HEK293 (cell line): ENCODE measurements around the gene SLC29A1.

Source experiments
- CTCF ChIA-PET: fragments of 350-600 bp; formaldehyde crosslinking; extraction: SDS; loops from one replicate; lab custom pipeline; 2021; ENCODE audit warnings: antibody characterized with exemption; lab: Yijun Ruan, JAX
- POLR2A ChIA-PET: fragments of 300-600 bp; formaldehyde crosslinking; extraction: SDS; loops from one replicate; lab custom pipeline; 2020; ENCODE audit warnings: antibody characterized with exemption, inconsistent platforms; lab: Yijun Ruan, JAX
- H3K27ac ChIP-seq: fragments of 200-500 bp; sonication (Bioruptor generic); 2 replicates; pipeline ENCODE4 v1.5.1; 2014; ENCODE audit warnings: low read depth, low read length, control low read depth, inconsistent platforms; ENCODE audit errors: extremely low read depth
- H3K36me3 ChIP-seq, 2 experiments: fragments of 200-500 bp in 1 of 2; sonication (Bioruptor generic) in 1 of 2; 1 replicate in 1 of 2; 2 replicates in 1 of 2; pipeline ENCODE4 v1.5.1; 2014 to 2017; ENCODE audit warnings: inconsistent platforms in 2 of 2, low read length in 2 of 2; ENCODE audit not compliant: control insufficient read depth in 2 of 2, insufficient read depth in 1 of 2
- H3K4me1 ChIP-seq: fragments of 200-500 bp; sonication (Bioruptor generic); 2 replicates; pipeline ENCODE4 v1.5.1; 2014; ENCODE audit warnings: mild to moderate bottlenecking, low read length, inconsistent platforms; ENCODE audit not compliant: control insufficient read depth, insufficient read depth
- H3K4me3 ChIP-seq: 2 replicates; pipeline ENCODE4 v1.5.1; 2011; ENCODE audit warnings: low read depth, mild to moderate bottlenecking, control low read depth, low read length, moderate library complexity
- H3K9me3 ChIP-seq: fragments of 200-500 bp; sonication (Bioruptor generic); 2 replicates; pipeline ENCODE4 v1.5.1; 2014; ENCODE audit warnings: low read depth, low read length, inconsistent platforms; ENCODE audit not compliant: control insufficient read depth, insufficient read depth
- ATF2 ChIP-seq: fragments of 450-650 bp; formaldehyde crosslinking; IDR thresholded peaks from 2 replicates; pipeline ENCODE4 v1.5.1; 2016; ENCODE audit warnings: missing biosample characterization, missing genetic modification characterization, low read depth
- KLF7 ChIP-seq: fragments of 450-650 bp; formaldehyde crosslinking; IDR thresholded peaks from 2 replicates; pipeline ENCODE4 v1.5.1; 2016; ENCODE audit warnings: missing biosample characterization, missing genetic modification characterization, borderline replicate concordance
- KLF8 ChIP-seq: fragments of 450-650 bp; formaldehyde crosslinking; IDR thresholded peaks from 2 replicates; pipeline ENCODE4 v1.5.1; 2016; ENCODE audit warnings: missing biosample characterization, missing genetic modification characterization
- MYNN ChIP-seq: fragments of 450-650 bp; formaldehyde crosslinking; IDR thresholded peaks from 2 replicates; pipeline ENCODE4 v1.5.1; 2016; ENCODE audit warnings: missing biosample characterization, missing genetic modification characterization, borderline replicate concordance
- PRDM1 ChIP-seq: fragments of 450-650 bp; formaldehyde crosslinking; IDR thresholded peaks from 2 replicates; pipeline ENCODE4; 2016; ENCODE audit warnings: missing biosample characterization, missing genetic modification characterization
- REPIN1 ChIP-seq: fragments of 450-650 bp; formaldehyde crosslinking; IDR thresholded peaks from 2 replicates; pipeline ENCODE4 v1.5.1; 2017; ENCODE audit warnings: missing biosample characterization, missing genetic modification characterization, low read depth
- SCRT2 ChIP-seq: fragments of 450-650 bp; formaldehyde crosslinking; IDR thresholded peaks from 2 replicates; pipeline ENCODE4 v1.5.1; 2016; ENCODE audit warnings: missing biosample characterization, missing genetic modification characterization
- ZBTB21 ChIP-seq: fragments of 450-650 bp; formaldehyde crosslinking; IDR thresholded peaks from 2 replicates; pipeline ENCODE4 v1.5.1; 2017; ENCODE audit warnings: missing biosample characterization, missing genetic modification characterization
- ZFHX2 ChIP-seq: fragments of 450-650 bp; formaldehyde crosslinking; conservative IDR thresholded peaks from 2 replicates; pipeline ENCODE4 v1.5.1; 2016; ENCODE audit warnings: missing biosample characterization, missing genetic modification characterization
- ZNF112 ChIP-seq: fragments of 450-650 bp; formaldehyde crosslinking; IDR thresholded peaks from 2 replicates; pipeline ENCODE4 v1.5.0; 2017; ENCODE audit warnings: missing biosample characterization, missing genetic modification characterization
- ZNF157 ChIP-seq: fragments of 450-650 bp; formaldehyde crosslinking; IDR thresholded peaks from 2 replicates; pipeline ENCODE4 v1.5.1; 2016; ENCODE audit warnings: missing biosample characterization, missing genetic modification characterization
- ZNF274 ChIP-seq, 2 experiments: fragments of 200-500 bp in 1 of 2; fragments of 450-650 bp in 1 of 2; sonication (Bioruptor generic) in 1 of 2; formaldehyde crosslinking in 1 of 2; IDR thresholded peaks; 2 replicates each; pipeline versions ENCODE4 v1.5.1 to v1.6.1; 2014 to 2016; ENCODE audit warnings: borderline replicate concordance in 1 of 2, inconsistent platforms in 1 of 2, low read length in 1 of 2, missing biosample characterization in 1 of 2, missing genetic modification characterization in 1 of 2
- ZNF292 ChIP-seq: fragments of 450-650 bp; formaldehyde crosslinking; IDR thresholded peaks from 2 replicates; pipeline ENCODE4 v1.5.1; 2016; ENCODE audit warnings: low read depth, missing biosample characterization, missing genetic modification characterization, borderline replicate concordance
- ZNF366 ChIP-seq: fragments of 450-650 bp; formaldehyde crosslinking; conservative IDR thresholded peaks from 2 replicates; pipeline ENCODE4 v1.5.1; 2016; ENCODE audit warnings: missing biosample characterization, missing genetic modification characterization
- ZNF449 ChIP-seq: fragments of 450-650 bp; formaldehyde crosslinking; IDR thresholded peaks from 2 replicates; pipeline ENCODE4 v1.5.1; 2017; ENCODE audit warnings: missing biosample characterization, mild to moderate bottlenecking, missing genetic modification characterization, moderate library complexity
- ZNF488 ChIP-seq: fragments of 450-650 bp; formaldehyde crosslinking; IDR thresholded peaks from 2 replicates; pipeline ENCODE4 v1.5.1; 2016; ENCODE audit warnings: missing biosample characterization, missing genetic modification characterization
- ZNF513 ChIP-seq: fragments of 450-650 bp; IDR thresholded peaks from 2 replicates; pipeline ENCODE4 v1.5.1; 2018; ENCODE audit warnings: missing biosample characterization, missing genetic modification characterization
- ZNF558 ChIP-seq: fragments of 450-650 bp; formaldehyde crosslinking; IDR thresholded peaks from 2 replicates; pipeline ENCODE4 v1.5.1; 2016; ENCODE audit warnings: missing biosample characterization, missing genetic modification characterization
- ZNF629 ChIP-seq: fragments of 450-650 bp; formaldehyde crosslinking; IDR thresholded peaks from 2 replicates; pipeline ENCODE4 v1.5.1; 2017; ENCODE audit warnings: missing biosample characterization, missing genetic modification characterization
- ZNF76 ChIP-seq: fragments of 450-650 bp; formaldehyde crosslinking; IDR thresholded peaks from 2 replicates; pipeline ENCODE4; 2016; ENCODE audit warnings: low read depth, missing biosample characterization, missing genetic modification characterization, borderline replicate concordance
- TF ChIP-seq, protein P1 (sequence below): fragments of 450-650 bp; formaldehyde crosslinking; IDR thresholded peaks from 2 replicates; pipeline ENCODE4 v1.5.1; 2016; ENCODE audit warnings: missing biosample characterization, missing genetic modification characterization

The SLC29A1 gene

DNA sequence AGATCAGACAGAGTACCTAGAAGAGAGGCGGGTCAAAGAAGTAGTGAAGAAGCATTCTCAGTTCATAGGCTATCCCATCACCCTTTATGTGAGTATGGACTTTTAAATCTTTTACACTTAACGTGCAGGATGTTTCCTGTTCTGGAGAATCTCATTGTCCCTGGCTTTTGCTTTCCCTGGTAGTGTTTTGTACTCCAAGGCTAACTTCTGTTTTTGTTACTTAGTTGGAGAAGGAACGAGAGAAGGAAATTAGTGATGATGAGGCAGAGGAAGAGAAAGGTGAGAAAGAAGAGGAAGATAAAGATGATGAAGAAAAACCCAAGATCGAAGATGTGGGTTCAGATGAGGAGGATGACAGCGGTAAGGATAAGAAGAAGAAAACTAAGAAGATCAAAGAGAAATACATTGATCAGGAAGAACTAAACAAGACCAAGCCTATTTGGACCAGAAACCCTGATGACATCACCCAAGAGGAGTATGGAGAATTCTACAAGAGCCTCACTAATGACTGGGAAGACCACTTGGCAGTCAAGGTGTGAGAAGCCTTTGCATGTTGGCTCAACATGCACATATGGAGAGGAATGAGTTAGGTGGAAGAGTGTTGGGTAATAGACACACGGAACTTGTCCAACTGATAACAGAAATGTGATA lies 26.8 kb downstream of the SLC29A1 start:
- no peak overlapping the region for H3K27ac ChIP-seq
- TF ChIP-seq MYNN (no peak), KLF7 (tag by site-specific recombination) (no peak), ZNF157 (tag by site-specific recombination) (no peak), ZNF112 (no peak), ZNF274 (IDR thresholded peaks at IDR 0.05; ENCODE audit: low read length) (no peak), ZNF274 (tag by site-specific recombination; IDR thresholded peaks at IDR 0.05; ENCODE audit: borderline replicate concordance) (no peak), ZNF513 (tag by site-specific recombination) (peak; percentile 75), ZNF629 (peak; percentile 73), ZNF366 (0 out of 2 replicates have a peak, but pooled peaks have one; percentile 13), ZNF488 (no peak), ZNF558 (tag by site-specific recombination) (no peak), ZBTB21 (tag by site-specific recombination) (0 out of 2 replicates have a peak, but pooled peaks have one; percentile 27), ZNF292 (tag by site-specific recombination) (no peak), ZNF76 (0 out of 2 replicates have a peak, but pooled peaks have one; percentile 21), ZFHX2 (no peak), KLF8 (tag by site-specific recombination) (peak; percentile 15; the same call in 1 of the 2 replicates)
- no peak overlapping the region for H3K4me3 ChIP-seq
- H3K9me3 ChIP-seq, result no peaks in the 10 kb centered on the region
- ChIA-PET CTCF (interaction anchor here (2.3 to 3.7 kb wide), 3 partner anchors 8 to 78 kb away, joined by 9 to 21 read pairs (median 10); no protein-coding TSS in a partner anchor), POLR2A (no interaction called here)
- H3K4me1 ChIP-seq, result no peaks in the 10 kb centered on the region
- peaks cover 28 to 77% of the 10 kb centered on the region in 2 experiments for H3K36me3 ChIP-seq

GRCh38 chr6:44250718-44251123 lies 27.3 kb downstream of the SLC29A1 start:
- Histone ChIP-seq H3K4me1 (no peaks in the 10 kb centered on the region), H3K27ac (no peak overlapping the region), H3K4me3 (no peak overlapping the region), H3K36me3 (peaks cover 28 to 82% of the 10 kb centered on the region in 2 experiments), H3K9me3 (no peaks in the 10 kb centered on the region)
- TF ChIP-seq ATF2 (tag by site-specific recombination) (peak; percentile 68; the same call in 1 of the 2 replicates), ZNF76 (0 out of 2 replicates have a peak, but pooled peaks have one; percentile 5), SCRT2 (tag by site-specific recombination) (no peak), REPIN1 (tag by site-specific recombination) (no peak), ZNF449 (tag by site-specific recombination) (no peak), PRDM1 (tag by site-specific recombination) (peak; percentile 79)
- TF ChIP-seq, protein P1, sequence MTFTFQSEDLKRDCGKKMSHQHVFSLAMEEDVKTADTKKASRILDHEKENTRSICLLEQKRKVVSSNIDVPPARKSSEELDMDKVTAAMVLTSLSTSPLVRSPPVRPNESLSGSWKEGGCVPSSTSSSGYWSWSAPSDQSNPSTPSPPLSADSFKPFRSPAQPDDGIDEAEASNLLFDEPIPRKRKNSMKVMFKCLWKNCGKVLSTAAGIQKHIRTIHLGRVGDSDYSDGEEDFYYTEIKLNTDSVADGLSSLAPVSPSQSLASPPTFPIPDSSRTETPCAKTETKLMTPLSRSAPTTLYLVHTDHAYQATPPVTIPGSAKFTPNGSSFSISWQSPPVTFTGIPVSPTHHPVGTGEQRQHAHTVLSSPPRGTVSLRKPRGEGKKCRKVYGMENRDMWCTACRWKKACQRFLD (tag by site-specific recombination), result no peak
- POLR2A ChIA-PET, result interaction anchor here (0.6 to 1.1 kb wide), 2 partner anchors 29 to 78 kb away, joined by 3 read pairs; no protein-coding TSS in a partner anchor
- CTCF ChIA-PET, result interaction anchor here (0.6 to 2.6 kb wide), 5 partner anchors 9 to 88 kb away, joined by 4 to 10 read pairs (median 7); no protein-coding TSS in a partner anchor
